Right forelimb (tissue), 1 donor: Measurements from ENCODE around the gene EEFSEC.

ENCODE experiments used
- DNase-seq: peaks from one replicate; pipeline ENCODE4 v3.0.0-alpha.2; 2018

Gene EEFSEC

GRCh38 chr3:128353991-128354687 is 200.9 kb downstream of the EEFSEC start:
- no peak for DNase-seq

GRCh38 chr3:128354788-128355542 is 201.7 kb downstream of the EEFSEC start:
- DNase-seq, result no peak

GRCh38 chr3:128355543-128355919 is 202.2 kb downstream of the EEFSEC start:
- no peak for DNase-seq

GRCh38 chr3:128356822-128357221 is 203.5 kb downstream of the EEFSEC start:
- no peak for DNase-seq

GRCh38 chr3:128357538-128357937 is 204.3 kb downstream of the EEFSEC start:
- DNase-seq, result no peak

GRCh38 chr3:128358156-128358895 is 205.0 kb downstream of the EEFSEC start:
- no peak for DNase-seq

- no peak for DNase-seq
Measured at GRCh38 chr3:128359060-128359664, 205.9 kb downstream of the EEFSEC start.

- no peak for DNase-seq
Measured at GRCh38 chr3:128359846-128360642, 206.8 kb downstream of the EEFSEC start.

GRCh38 chr3:128360705-128361271 is 207.5 kb downstream of the EEFSEC start:
- DNase-seq, result no peak

- DNase-seq, result no peak
Measured at GRCh38 chr3:128362026-128362965, 209.0 kb downstream of the EEFSEC start.

GRCh38 chr3:128364291-128364690 is 211.0 kb downstream of the EEFSEC start:
- no peak for DNase-seq

- DNase-seq, result no peak
Measured at GRCh38 chr3:128364808-128365360, 211.6 kb downstream of the EEFSEC start.

GRCh38 chr3:128366136-128366535 is 212.9 kb downstream of the EEFSEC start:
- no peak for DNase-seq

GRCh38 chr3:128366652-128367051 is 213.4 kb downstream of the EEFSEC start:
- no peak for DNase-seq

GRCh38 chr3:128367221-128367620 is 213.9 kb downstream of the EEFSEC start:
- no peak for DNase-seq

- DNase-seq, result no peak
Measured at GRCh38 chr3:128367761-128368160, 214.5 kb downstream of the EEFSEC start.

GRCh38 chr3:128368626-128369025 is 215.3 kb downstream of the EEFSEC start:
- DNase-seq, result no peak

GRCh38 chr3:128369121-128369703 is 215.9 kb downstream of the EEFSEC start:
- no peak for DNase-seq

- DNase-seq, result no peak
Measured at GRCh38 chr3:128369881-128370642, 216.8 kb downstream of the EEFSEC start.
